Neutrophil (primary cell): ENCODE results near the gene NEO1.

Experiments used
- H3K27ac ChIP-seq: fragments of 200-600 bp; sonication (generic); 2 replicates; pipeline ENCODE4 v1.5.1; 2016; ENCODE audit warnings: mild to moderate bottlenecking, moderate library complexity
- H3K27me3 ChIP-seq: fragments of 200-600 bp; sonication (generic); 2 replicates; pipeline ENCODE4 v1.6.0; 2016; ENCODE audit warnings: mild to moderate bottlenecking
- H3K36me3 ChIP-seq: fragments of 200-600 bp; sonication (generic); 2 replicates; pipeline ENCODE4 v1.5.1; 2017
- H3K4me1 ChIP-seq, 2 experiments: fragments of 200-600 bp in 1 of 2; sonication (generic) in 1 of 2; 1 replicate in 1 of 2; 2 replicates in 1 of 2; pipeline versions ENCODE4 v1.5.1 to v1.6.1; 2013 to 2016; ENCODE audit warnings: low read depth in 1 of 2, low read length in 1 of 2, mild to moderate bottlenecking in 1 of 2, moderate library complexity in 1 of 2; ENCODE audit not compliant: control insufficient read depth in 1 of 2, insufficient read depth in 1 of 2
- H3K4me3 ChIP-seq, 2 experiments: fragments of 200-600 bp in 1 of 2; sonication (generic) in 1 of 2; 1 replicate in 1 of 2; 2 replicates in 1 of 2; pipeline ENCODE4 v1.5.1; 2013 to 2016; ENCODE audit warnings: low read depth in 1 of 2, low read length in 1 of 2, mild to moderate bottlenecking in 1 of 2, moderate library complexity in 1 of 2
- H3K9me3 ChIP-seq: fragments of 200-600 bp; sonication (generic); 2 replicates; pipeline ENCODE4 v1.5.1; 2016
- CTCF ChIP-seq: fragments of 200-600 bp; sonication (generic); IDR thresholded peaks from 2 replicates; pipeline ENCODE4 v1.5.1; 2016; ENCODE audit warnings: antibody characterized with exemption

Gene NEO1

GRCh38 chr15:73338606-73339374, 286.5 kb downstream of the NEO1 start:
- Histone ChIP-seq H3K4me1 (no peaks in the 10 kb centered on the region), H3K27me3 (peaks cover 14% of the 10 kb centered on the region), H3K27ac (no peak overlapping the region), H3K36me3 (no peaks in the 10 kb centered on the region), H3K9me3 (no peaks in the 10 kb centered on the region), H3K4me3 (no peak overlapping the region)
- no peak for TF ChIP-seq CTCF

GRCh38 chr15:73340502-73341192, 288.4 kb downstream of the NEO1 start:
- Histone ChIP-seq H3K27ac (no peak overlapping the region), H3K36me3 (no peaks in the 10 kb centered on the region), H3K4me3 (no peak overlapping the region), H3K9me3 (no peaks in the 10 kb centered on the region), H3K4me1 (no peaks in the 10 kb centered on the region), H3K27me3 (peaks cover 5% of the 10 kb centered on the region)
- no peak for TF ChIP-seq CTCF

DNA sequence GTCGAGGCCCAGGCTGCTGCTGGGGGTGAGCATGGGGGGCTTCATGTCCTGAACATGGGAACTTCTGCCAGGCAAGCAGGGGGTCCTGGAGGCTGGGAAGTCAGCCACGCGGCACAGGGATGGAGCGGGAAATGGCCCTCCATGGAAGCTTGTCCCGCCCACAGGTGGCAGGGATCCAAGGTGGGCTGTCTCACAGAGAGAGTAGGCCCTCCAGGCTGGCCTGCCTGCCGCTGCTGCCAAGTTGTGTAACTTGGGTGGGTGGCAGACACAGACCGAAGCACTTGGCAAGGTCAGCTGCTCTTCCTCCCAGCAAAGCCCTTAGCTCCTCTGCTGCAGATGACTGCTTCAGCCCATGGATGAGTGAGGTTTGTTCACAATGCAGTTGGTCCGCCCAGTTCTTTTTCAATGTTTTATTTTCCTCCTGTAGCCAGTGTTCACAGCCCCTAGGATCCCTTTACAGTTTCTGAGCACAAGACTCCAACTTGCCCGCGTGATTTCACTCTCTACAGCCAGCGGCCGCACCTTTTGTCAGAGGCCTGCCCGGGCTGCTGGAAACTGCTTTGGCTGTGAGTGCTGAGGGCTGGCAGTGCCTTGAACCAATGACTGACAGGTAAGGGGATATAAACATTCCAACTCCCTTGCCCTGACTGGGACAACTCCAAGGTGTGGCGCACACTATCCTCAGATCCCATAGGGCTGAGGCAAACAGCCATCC, 289.8 kb downstream of the NEO1 start:
- no peaks in the 10 kb centered on the region for H3K27me3 ChIP-seq
- no peak overlapping the region for H3K4me3 ChIP-seq
- no peaks in the 10 kb centered on the region for H3K36me3 ChIP-seq
- H3K4me1 ChIP-seq, result no peaks in the 10 kb centered on the region
- TF ChIP-seq CTCF, result no peak
- H3K9me3 ChIP-seq, result no peaks in the 10 kb centered on the region
- H3K27ac ChIP-seq, result no peak overlapping the region

- Histone ChIP-seq H3K9me3 (no peaks in the 10 kb centered on the region), H3K27me3 (peaks cover 7% of the 10 kb centered on the region), H3K27ac (no peak overlapping the region), H3K36me3 (no peaks in the 10 kb centered on the region), H3K4me1 (no peaks in the 10 kb centered on the region), H3K4me3 (no peak overlapping the region)
- no peak for TF ChIP-seq CTCF
These were observed 291.8 kb downstream of the NEO1 start for GRCh38 chr15:73344056-73344455.

GRCh38 chr15:73345658-73346057, 293.4 kb downstream of the NEO1 start:
- Histone ChIP-seq H3K27me3 (peaks cover 14% of the 10 kb centered on the region), H3K4me3 (no peak overlapping the region), H3K9me3 (no peaks in the 10 kb centered on the region), H3K27ac (no peak overlapping the region), H3K4me1 (no peaks in the 10 kb centered on the region), H3K36me3 (no peaks in the 10 kb centered on the region)
- TF ChIP-seq CTCF, result no peak
